Measurements from ENCODE around the gene PTPRD.

DNA sequence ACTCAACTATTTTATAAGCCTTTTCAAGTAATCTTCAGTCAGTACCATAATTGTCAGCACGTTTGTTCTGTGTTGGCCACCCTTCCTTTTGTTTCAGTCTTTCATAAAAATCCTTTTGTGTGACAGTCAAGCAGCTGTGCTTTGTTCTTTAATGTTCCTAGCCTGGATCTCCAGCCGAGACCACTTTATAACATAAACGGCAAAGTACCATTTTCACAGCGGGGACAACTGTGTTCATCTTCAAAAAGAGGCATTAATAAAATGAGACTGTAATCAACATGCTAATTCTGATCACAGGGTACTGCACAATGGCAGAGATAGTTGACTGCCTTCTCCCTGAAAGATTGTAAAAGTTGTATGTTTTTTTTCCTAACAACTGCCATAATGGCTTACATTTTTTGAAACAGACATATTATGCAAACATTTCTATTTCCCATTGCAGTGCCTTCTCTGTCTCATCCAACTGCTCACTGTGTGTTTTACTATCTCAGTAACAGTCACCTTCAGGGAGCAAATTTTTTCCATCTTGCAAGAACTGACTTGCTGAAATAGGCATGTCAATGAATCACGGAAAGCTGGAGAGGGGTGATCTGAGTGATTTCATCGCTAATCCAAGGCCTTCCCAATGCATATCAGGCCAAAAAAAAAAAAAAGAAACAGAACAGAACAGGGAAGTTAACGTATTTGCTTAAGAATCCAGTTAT is 1984.7 kb downstream of the PTPRD start:
- TF ChIP-seq TCF7L2 (IDR thresholded peaks at IDR 0.05; ENCODE audit: low read depth, low read length) (no peak), SIN3A (IDR thresholded peaks at IDR 0.05; ENCODE audit: borderline replicate concordance, insufficient read depth, low read depth, low read length) (no peak), POLR2AphosphoS5 (IDR thresholded peaks at IDR 0.05; ENCODE audit: low read depth, low read length) (no peak)
- TF ChIP-seq, protein P1, sequence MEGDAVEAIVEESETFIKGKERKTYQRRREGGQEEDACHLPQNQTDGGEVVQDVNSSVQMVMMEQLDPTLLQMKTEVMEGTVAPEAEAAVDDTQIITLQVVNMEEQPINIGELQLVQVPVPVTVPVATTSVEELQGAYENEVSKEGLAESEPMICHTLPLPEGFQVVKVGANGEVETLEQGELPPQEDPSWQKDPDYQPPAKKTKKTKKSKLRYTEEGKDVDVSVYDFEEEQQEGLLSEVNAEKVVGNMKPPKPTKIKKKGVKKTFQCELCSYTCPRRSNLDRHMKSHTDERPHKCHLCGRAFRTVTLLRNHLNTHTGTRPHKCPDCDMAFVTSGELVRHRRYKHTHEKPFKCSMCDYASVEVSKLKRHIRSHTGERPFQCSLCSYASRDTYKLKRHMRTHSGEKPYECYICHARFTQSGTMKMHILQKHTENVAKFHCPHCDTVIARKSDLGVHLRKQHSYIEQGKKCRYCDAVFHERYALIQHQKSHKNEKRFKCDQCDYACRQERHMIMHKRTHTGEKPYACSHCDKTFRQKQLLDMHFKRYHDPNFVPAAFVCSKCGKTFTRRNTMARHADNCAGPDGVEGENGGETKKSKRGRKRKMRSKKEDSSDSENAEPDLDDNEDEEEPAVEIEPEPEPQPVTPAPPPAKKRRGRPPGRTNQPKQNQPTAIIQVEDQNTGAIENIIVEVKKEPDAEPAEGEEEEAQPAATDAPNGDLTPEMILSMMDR (IDR thresholded peaks at IDR 0.05): no peak
- TF ChIP-seq, protein P2, sequence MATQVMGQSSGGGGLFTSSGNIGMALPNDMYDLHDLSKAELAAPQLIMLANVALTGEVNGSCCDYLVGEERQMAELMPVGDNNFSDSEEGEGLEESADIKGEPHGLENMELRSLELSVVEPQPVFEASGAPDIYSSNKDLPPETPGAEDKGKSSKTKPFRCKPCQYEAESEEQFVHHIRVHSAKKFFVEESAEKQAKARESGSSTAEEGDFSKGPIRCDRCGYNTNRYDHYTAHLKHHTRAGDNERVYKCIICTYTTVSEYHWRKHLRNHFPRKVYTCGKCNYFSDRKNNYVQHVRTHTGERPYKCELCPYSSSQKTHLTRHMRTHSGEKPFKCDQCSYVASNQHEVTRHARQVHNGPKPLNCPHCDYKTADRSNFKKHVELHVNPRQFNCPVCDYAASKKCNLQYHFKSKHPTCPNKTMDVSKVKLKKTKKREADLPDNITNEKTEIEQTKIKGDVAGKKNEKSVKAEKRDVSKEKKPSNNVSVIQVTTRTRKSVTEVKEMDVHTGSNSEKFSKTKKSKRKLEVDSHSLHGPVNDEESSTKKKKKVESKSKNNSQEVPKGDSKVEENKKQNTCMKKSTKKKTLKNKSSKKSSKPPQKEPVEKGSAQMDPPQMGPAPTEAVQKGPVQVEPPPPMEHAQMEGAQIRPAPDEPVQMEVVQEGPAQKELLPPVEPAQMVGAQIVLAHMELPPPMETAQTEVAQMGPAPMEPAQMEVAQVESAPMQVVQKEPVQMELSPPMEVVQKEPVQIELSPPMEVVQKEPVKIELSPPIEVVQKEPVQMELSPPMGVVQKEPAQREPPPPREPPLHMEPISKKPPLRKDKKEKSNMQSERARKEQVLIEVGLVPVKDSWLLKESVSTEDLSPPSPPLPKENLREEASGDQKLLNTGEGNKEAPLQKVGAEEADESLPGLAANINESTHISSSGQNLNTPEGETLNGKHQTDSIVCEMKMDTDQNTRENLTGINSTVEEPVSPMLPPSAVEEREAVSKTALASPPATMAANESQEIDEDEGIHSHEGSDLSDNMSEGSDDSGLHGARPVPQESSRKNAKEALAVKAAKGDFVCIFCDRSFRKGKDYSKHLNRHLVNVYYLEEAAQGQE (IDR thresholded peaks at IDR 0.05; ENCODE audit: insufficient read depth in 1 of 2, low read depth in 2 of 2, low read length in 1 of 2): no peak
